HG02840 (cell line): ENCODE measurements around the gene PPP2R3A.

ENCODE experiments used
- ATAC-seq: cut with Tn5 transposase; IDR thresholded peaks from one replicate; pipeline ENCODE4 v1.9.1; 2021; ENCODE audit warnings: mild to moderate bottlenecking, moderate library complexity, moderate number of reproducible peaks; ENCODE audit not compliant: unreplicated experiment, low FRiP score

PPP2R3A gene

DNA sequence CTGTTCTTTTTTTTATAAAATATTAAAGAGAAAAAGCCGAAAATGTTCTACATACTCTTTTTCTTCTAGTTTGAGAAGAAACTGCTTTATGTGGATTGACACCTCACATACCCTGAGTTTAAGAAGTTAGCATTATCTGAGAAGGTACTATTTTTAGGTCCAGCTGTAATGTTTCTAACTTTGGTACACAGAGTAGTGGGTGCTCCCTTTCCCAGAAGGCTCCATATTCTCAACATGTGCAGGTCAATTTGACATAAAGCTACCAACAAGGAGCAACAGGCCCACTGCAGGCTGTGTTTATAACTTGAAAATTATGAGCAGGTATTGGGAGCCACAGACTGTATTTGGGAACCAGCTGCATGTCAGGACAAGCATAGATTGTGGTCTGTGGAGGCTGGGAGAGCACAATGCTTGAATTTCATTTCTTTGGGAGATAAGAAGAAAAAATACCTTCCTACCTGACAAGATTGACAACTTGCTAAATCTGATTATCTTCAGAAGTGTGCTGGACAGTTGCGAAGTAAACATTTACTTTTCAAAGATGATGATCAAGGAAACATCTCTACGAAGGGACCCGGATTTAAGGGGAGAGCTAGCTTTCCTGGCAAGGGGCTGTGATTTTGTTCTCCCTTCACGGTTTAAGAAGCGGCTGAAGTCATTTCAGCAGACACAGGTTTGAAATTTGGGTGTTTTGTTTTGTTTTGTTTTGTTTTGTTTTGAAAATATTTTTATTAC lies 57.2 kb downstream of the PPP2R3A start:
- ATAC-seq = no peak

DNA sequence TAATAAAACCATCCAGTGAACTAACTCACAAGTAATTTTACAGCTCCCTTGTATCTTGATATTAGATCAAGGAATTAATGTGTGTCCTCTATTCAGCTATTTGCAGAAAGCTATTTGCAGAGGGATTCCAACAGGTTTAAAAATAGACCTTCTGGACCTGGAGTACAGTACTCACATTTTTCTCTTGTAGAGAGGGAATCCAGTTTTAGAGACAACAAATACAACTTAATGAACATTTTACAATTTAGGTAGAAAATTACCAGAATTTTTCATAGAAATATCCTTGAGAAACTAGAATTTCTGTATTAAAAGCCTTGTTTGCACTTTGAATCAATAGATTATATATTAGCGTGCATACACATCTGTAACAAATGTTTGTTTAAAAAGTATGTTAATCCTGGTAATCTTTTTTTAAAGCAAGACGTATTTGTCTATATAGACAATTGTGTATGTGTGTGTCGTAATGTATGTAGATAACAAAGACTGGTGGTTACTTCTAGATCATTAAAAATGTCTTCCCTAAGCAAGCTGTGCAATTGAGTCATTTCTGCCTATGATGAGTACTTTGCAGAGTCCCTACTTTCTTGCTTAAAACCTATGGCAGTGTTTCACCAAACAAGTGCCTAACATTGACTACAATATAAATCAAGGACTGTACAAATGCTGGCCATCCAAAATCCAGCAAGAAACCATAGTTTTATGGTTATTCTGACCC lies 57.9 kb downstream of the PPP2R3A start:
- no peak for ATAC-seq

DNA sequence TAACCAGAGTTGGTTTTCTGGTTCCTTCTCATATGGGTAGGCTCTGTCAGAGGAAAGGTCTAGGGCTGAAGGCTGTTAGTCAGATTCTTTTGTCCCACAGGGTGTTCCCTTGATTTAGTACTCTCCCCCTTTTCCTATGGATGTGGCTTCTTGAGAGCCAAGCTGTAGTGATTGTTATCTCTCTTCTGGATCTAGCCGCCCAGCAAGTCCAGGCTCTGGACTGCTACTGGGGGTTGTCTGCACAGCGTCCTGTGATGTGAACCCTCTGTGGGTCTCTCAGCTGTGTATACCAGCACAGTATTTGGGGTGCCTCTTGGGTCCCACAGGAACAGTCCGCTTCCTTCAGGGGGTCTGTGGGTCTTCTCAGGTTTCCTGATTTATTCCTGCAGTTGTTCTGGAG lies 70.8 kb downstream of the PPP2R3A start:
- ATAC-seq = no peak

DNA sequence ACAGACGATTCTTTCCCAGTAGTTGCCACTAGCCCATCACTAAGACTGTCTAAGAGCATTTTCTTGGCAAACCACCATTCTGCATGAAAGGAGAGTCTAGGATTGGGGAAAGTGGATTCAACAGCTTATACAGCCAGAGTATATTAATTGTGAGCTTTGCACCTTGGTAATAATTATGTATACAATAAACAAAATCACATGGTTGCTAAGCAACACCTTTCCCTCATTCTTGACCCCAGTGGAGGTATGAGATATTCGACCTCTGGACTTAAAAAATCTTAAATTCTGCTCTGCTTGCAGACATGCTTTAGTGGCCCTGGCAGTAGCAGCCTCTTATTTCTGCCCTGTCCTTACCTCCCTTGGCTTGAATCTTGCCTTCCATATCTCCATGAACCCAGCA lies 73.1 kb downstream of the PPP2R3A start:
- no peak for ATAC-seq

DNA sequence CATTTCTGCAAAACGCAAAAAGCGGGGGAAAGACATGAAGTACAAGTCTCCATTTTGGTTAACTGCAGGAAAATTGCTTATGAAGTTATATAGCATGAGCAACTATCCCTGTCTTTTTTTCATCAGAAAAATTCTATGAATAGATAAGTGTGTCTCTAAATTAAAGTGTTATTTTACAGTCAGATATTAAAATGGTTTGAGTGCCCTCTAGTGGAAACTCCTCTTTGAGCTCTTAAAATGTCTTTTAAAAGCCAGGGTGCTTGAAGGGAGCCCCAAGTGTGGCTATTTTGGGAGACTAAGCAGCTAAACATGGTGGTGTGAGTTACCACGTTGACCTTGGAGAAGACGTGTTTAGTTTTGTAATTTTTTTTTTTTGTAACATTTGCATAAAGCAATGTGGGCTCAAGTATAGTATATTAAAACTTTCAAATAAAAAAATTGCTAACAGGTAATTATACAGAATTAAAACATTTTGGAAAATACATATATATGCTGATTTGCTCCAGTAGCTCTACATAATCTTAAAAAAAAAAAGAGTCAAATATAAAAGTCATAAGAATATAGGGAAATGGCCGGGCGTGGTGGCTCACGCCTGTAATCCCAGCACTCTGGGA lies 77.2 kb downstream of the PPP2R3A start:
- no peak for ATAC-seq

DNA sequence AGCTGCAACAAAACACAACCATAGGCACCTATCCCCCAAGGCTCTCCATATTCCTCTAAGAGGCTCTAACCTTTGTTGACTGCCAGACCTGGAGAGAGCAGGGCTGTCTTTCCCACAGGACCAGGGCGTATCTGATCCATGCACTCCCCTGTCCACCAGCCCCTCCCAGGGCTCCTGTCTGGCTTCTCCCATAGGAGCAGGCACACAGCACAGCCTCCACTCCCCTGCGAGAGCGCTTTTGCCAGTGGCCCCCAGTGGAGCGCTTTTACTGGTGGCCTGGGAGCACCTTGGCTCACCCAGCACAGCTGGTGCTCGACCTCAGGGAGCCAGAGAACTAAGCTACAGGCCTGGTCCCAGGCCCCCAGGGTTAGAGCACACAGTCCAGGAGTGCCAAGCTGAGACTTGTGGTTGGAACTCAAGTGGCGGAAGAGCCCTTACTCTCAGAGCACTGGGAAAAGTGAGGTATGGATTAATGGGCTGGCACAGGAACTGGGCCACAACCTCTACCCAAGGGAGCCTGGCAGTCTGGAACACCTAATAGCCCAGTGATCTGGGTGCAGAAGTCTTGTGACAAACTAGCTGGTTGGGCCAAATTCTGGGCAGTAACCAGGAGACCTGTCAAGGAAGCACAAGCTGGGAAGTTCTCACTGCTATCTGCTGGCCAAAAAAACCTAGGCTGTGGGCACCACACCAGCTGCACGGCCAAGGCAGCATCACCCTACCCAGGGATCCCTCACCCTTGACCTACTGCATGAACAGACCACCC lies 79.6 kb downstream of the PPP2R3A start:
- ATAC-seq = no peak

DNA sequence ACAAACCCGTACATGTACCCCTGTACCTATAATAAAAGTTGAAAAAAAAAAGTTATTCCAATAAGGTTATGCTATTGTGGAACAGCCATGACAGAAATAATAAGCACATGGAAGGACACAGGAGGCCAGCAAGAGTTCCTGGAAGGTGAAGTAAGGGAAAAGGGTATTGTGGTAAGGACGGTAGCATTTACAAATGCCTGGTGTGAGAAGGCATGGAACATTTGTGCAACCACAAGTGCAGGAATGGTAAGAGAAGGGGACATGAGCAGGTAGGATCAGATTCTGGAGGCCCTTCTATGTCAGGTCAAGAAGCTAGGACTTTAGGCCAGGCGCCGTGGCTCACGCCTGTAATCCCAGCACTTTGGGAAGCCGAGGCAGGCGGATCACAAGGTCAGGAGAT lies 82.5 kb downstream of the PPP2R3A start:
- ATAC-seq = no peak

DNA sequence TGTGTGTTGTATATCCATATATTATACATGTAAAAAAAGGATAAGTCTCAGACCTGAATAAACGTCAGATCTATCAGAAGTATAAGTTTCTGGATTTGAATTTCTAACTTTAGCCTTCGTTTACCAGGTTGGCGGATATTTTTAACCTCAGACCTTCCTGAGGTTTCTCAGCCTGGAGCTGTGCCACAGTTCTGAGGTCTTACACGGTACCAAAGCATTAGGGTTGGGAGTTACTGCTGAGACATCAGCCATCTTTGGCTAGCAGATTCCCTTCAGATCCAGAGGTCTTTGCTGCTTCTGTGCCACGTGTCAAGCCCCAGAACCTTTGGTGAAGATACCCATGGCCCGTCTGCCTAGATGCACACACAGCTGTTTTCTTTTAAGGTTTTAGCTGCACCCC lies 84.7 kb downstream of the PPP2R3A start:
- no peak for ATAC-seq

DNA sequence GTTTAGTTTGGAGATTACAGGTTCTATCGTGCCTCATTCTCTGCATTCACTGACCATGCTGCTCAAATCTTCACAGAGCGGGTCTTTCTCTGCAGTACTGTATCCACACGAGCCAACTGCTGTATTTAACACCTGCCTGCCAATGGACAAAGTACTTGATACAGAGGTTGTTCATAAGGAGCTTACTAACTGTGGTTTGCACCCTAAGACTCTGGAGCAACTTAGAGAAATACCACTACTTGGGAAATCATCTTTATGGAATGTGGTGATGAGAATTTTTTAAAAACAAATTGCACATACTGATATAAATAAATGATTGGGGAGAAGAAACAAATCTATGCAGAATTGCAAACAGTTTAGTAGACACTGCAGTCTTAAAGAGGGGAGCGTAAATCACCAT lies 90.0 kb downstream of the PPP2R3A start:
- ATAC-seq = no peak

DNA sequence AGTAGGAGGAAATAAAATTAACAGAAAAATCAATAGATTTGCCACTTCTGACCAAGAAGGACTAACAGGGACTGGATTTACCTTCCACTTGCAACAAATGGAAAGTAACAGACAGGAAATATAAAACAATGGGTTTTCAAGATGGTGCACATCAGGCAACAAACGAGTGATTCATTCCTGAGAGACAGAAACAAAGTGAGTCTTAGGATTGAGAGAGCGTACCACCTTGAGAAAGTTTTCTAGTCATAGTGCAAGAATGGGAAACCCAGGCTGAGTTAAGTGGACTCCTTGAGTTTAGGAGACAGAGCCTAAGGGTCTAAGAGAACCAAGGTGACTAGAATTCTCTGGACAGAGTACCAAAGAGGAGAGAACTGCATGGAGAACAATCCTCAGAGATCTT lies 101.7 kb downstream of the PPP2R3A start:
- ATAC-seq = no peak

DNA sequence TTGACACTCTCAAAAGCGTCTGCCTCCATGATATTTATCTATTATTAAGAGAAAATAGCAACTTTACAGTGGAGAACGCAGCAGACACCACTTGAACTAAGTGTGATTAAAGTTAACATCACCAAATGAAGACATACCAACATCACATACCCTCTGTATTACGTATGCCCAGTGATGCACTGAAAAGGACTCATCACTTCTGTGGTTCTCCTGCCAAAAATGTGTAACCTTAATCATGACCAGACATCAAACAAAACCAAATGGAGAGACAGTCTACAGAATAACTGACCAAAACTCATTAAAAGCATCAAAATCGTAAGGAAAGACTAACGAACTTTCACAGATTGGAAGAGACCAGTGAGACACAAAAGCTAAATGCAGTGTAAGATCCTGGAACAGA lies 103.2 kb downstream of the PPP2R3A start:
- no peak for ATAC-seq

DNA sequence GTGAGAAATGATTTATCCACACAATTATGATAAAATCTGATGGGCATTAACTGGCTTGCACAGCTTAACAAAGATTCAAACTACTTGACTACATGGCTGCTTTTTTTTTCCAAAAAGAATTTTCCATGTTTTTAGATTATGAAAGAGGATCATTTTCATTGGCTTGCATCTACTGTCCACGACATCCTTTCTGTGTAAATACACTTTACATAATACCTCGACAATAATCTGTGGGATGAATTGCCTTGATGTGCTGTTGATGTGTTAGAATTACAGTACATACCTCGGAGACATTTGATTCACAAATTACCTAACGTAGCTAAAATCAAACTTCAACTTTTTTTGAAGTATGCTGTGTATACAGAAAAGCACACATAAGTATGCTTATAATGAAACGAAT lies 104.4 kb downstream of the PPP2R3A start:
- ATAC-seq = no peak

DNA sequence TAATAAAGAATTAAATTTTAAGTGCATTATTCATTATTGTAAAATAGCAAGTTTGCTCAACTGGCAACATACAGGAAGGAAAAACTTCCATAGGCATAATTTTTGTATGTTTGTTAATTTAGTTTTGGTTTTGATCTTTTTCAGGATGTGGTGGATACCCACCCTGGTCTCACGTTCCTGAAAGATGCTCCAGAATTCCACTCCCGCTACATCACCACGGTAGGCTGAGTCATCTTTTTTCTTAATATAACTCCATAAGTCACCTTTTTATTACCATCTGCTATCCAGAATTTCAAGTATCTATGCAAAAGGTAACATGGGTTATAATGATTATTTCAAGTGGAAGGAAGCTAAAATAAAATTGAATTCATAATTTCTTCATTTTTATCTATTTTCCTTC lies 104.8 kb downstream of the PPP2R3A start:
- no peak for ATAC-seq

DNA sequence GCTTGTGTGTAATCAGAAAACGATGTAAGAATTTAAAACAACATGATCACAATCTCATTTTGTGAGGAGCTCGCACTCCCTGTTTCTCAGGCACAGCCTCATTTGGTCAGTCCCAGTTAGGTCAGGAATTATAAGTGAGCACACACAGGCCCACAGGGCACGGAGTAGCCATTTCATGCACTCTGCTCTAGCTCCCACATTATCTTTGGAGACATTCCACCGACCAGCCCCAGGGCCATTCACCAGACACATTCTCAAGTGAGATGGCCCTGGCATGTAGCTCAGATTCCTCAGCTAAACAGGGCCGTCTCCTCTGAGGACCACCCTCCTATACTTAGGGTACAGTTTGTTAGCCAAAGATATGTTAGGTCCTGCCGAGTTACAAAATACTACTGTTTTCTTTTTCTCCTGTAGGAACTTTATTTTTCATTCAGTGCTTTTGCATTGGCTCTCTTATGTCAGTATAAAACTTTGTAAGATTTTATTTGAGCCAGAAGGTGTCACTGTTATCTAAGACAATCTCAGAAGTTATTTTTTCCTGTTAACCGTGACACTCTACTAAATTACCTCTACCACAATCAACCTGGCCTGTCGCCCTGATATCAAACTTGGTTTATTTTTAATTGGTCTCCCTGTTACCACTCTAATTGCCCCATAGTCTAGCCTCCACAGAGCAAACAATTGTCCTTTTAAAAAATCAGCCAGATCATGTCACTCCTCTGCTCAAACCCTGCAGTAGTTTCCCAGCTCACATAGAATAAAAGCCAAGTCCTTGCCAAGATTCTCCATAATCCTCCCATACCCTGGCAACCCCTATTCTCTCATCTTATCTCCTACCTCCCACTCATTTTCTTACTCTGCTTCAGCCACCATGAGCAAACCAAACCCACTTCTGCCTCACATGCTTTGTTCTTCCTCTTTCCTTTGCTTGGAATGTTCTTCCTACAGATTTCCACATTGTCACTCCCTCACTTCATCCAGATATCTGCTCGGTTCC lies 105.7 kb downstream of the PPP2R3A start:
- ATAC-seq = no peak

DNA sequence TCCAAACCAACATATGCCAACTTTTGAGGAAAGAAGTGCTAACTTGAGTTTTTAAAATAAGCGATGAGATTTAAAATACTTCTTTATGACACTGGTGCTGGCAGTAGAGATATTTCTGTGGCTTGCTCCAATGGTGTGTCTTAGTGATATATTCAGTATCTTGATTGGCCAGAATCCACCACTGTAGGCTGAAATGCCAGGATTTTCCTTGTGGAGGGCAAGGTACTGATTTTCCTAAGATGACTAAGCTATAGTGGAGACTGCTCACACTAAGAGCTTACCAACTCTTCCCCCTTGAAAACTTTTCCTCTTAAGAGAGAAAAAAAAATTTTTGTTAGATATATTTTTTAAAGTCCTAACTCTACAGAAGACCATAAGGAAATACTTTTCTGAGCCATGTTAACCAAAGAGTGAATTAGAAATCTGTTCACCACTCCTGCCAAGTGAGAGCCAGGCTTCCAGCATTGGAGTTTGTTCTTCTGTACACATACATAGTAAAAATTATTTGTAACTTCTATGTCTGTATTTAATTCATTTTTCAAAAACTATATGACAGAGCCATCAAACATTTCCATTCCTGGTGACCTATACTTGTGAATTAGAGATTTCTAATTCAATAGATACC lies 109.1 kb downstream of the PPP2R3A start:
- no peak for ATAC-seq

DNA sequence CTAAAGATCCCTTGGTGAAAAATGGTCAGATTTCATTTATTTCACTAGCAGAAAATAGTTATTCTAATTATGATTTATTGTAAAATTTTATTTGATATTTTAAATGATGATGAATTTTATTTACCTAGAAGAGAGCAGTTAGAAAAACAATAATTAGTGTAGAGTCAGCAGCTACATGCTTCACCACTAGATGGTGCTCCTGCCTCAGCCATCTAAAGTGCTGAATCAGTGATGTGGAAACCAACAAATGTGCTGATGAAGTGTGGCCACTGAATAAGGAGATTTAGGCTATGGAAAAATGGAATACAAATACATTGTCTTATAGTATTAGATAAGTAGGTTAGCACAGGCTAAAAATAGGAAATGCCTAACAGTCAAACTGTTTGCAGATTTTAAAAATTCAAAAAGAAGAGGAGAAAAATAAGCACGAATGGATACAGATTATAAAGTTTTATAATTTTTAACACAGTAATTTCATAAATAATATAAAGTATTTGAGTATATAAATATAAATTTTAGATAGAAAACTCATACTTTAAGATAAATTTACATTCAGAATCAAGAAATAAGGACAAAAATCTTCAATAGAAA lies 109.8 kb downstream of the PPP2R3A start:
- ATAC-seq = no peak

DNA sequence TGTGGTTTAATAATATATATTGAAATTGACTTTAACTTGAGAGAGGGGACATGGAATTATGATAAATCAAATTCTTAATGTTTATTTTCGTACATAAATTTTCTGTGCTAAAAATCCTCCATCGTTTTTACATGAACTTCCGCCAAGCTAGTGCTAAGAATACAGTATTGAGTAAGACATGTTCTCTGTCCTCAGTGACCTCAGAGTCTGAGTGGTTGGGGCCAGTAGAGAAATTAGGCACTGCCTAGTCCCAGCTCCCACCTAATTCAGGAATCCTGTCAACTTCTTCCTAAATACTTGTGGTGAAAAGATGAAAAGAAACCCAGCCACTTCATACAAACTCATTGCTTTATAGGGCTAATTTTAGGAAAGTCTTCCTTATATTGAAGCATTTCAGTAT lies 110.3 kb downstream of the PPP2R3A start:
- ATAC-seq = no peak

DNA sequence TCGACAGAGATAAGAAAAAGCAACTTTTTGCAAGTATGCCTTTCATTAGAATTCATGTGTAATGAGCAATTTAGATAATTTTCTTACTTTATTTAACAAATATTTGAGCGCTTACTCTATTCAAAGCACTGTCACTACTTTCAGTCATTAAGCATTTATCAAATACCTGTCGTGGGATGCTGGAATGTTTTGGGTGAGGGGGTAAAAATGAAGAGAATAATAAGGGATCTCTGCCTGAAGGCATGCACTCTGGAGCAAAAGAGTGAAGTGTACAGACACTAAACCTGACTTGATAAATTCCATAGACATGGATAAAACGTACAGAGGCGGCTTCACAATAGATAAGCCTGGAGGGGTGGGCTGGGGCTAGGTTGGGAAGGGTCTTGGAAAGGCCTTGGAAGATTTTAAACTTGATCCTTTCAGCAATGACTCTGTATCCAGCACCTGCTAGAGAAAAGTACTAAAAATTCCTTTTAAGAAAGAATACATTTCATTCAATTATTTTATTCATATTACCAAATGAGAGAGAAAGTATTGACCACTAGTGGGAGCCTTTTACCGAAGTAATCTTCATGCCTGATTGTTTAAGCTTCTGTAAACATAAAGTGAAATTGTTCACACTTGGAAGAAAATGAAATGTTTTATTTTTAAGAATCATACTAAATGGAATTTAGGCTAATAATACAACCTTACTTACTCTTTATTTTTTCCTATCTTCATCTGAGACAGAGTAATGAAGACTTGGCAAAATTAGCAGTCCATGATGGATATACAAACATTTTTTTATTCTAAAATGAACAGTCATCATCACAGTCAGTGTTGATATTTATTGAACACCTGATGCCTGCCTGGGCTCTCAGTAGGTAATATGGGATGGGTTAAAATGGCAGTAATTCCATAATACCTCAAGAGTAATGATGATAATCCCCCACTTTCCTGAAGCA lies 113.2 kb downstream of the PPP2R3A start:
- no peak for ATAC-seq
